Epithelial cell of prostate (primary cell): ENCODE measurements around the gene RPS8.
"Not testable (repeated sequence)": the region's sequence is repeated elsewhere in the genome, so short reads cannot be mapped to it uniquely, and the experiment has no call there.

Source experiments
- DNase-seq: peaks from one replicate; pipeline ENCODE4 v3.0.0-alpha.2; 2011; ENCODE audit warnings: low read depth, low spot score
- H3K27ac ChIP-seq: fragments of 450-650 bp; 2 replicates; pipeline ENCODE4 v1.5.1; 2017; ENCODE audit warnings: mild to moderate bottlenecking

RPS8 gene

GRCh38 chr1:44801491-44802305 is 26.4 kb downstream of the RPS8 start:
- peak overlapping the region; percentile 97 for H3K27ac ChIP-seq
- DNase-seq: no peak

GRCh38 chr1:44802306-44803061 is 27.1 kb downstream of the RPS8 start:
- no peak for DNase-seq
- H3K27ac ChIP-seq: peak overlapping the region; percentile 97

- peak overlapping the region; percentile 97 for H3K27ac ChIP-seq
These were observed 27.6 kb downstream of the RPS8 start for GRCh38 chr1:44803062-44803311.

GRCh38 chr1:44803312-44804095 is 28.2 kb downstream of the RPS8 start:
- peak overlapping the region; percentile 97 for H3K27ac ChIP-seq
- no peak for DNase-seq

More at GRCh38 chr1:44803062-44803311, 27.6 kb downstream of the RPS8 start:
- DNase-seq: no peak

- DNase-seq: no peak
- peak overlapping the region; percentile 97 for H3K27ac ChIP-seq
These were observed 30.1 kb downstream of the RPS8 start for GRCh38 chr1:44805311-44806024.

GRCh38 chr1:44806025-44806703 is 30.8 kb downstream of the RPS8 start:
- DNase-seq: no peak

GRCh38 chr1:44806704-44807363 is 31.5 kb downstream of the RPS8 start, which contains the start of gene DYNLT4:
DYNLT4 (minus strand) TSS chr1:44807351; CDS start chr1:44806668, 683 bp downstream.
- DNase-seq: no peak
- peak within 1 kb of the TSS; percentile 97 for H3K27ac ChIP-seq

More at GRCh38 chr1:44806025-44806703, 30.8 kb downstream of the RPS8 start:
- H3K27ac ChIP-seq: peak overlapping the region; percentile 97

GRCh38 chr1:44807364-44808062 is 32.2 kb downstream of the RPS8 start:
- DNase-seq: peak; percentile 91
- H3K27ac ChIP-seq: peak overlapping the region; percentile 97

GRCh38 chr1:44808063-44808937 is 33.0 kb downstream of the RPS8 start, which contains the start of gene BTBD19:
BTBD19 (plus strand) TSS chr1:44808523; CDS start chr1:44808821, 298 bp downstream.
- peak within 1 kb of the TSS; percentile 97 for H3K27ac ChIP-seq
- DNase-seq: no peak

- peak overlapping the region; percentile 97 for H3K27ac ChIP-seq
- DNase-seq: no peak
These were observed 33.9 kb downstream of the RPS8 start for GRCh38 chr1:44808938-44809917.

GRCh38 chr1:44810101-44810761 is 34.9 kb downstream of the RPS8 start:
- no peak for DNase-seq
- peak overlapping the region; percentile 97 for H3K27ac ChIP-seq

- DNase-seq: not testable (repeated sequence)
- H3K27ac ChIP-seq: peak overlapping the region; percentile 97
These were observed 35.4 kb downstream of the RPS8 start for GRCh38 chr1:44810762-44811105.

- no peak for DNase-seq
- peak overlapping the region; percentile 97 for H3K27ac ChIP-seq
These were observed 35.9 kb downstream of the RPS8 start for GRCh38 chr1:44811234-44811633.

- DNase-seq: no peak
- peak overlapping the region; percentile 62 for H3K27ac ChIP-seq
These were observed 37.6 kb downstream of the RPS8 start for GRCh38 chr1:44812822-44813543.

- DNase-seq: not testable (repeated sequence)
- H3K27ac ChIP-seq: peak overlapping the region; percentile 62
These were observed 40.6 kb downstream of the RPS8 start for GRCh38 chr1:44815926-44816325.
